Measurements from ENCODE around the gene TRERF1. TPM values are rescaled to one million over a fixed set of nuclear protein-coding genes. Genes with fewer than 3 reads are reported as not detected.

Gene TRERF1
- total and polyA plus RNA-seq, 2 of the 8 experiments (the other 6 are each of a cell fraction or from before 2014, with no cell fraction given), result 10.8 to 21.5 TPM

- TF ChIP-seq CTCF (IDR thresholded peaks at IDR 0.05; ENCODE audit: control extremely low read depth in 1 of 3, insufficient read depth in 1 of 3, low read depth in 1 of 3, low read length in 3 of 3), result no peak
- no peak for TF ChIP-seq SP1 (IDR thresholded peaks at IDR 0.05; ENCODE audit: low read depth, low read length)
- TF ChIP-seq ATF2 (IDR thresholded peaks at IDR 0.05; ENCODE audit: low read length), result no peak
- no peak for TF ChIP-seq HDAC6 (IDR thresholded peaks at IDR 0.05; ENCODE audit: low read depth, low read length)
- no peak for TF ChIP-seq KDM5A (IDR thresholded peaks at IDR 0.05; ENCODE audit: low read length)
- TF ChIP-seq SRF (IDR thresholded peaks at IDR 0.05; ENCODE audit: low read depth, low read length), result no peak
- no peak for TF ChIP-seq EGR1 (IDR thresholded peaks at IDR 0.05; ENCODE audit: borderline replicate concordance, low read depth, low read length)
- no peak for TF ChIP-seq SUZ12 (IDR thresholded peaks at IDR 0.05; ENCODE audit: low read length)
- TF ChIP-seq JUND (IDR thresholded peaks at IDR 0.05; ENCODE audit: low read length), result no peak
Measured at GRCh38 chr6:42300185-42300584, 151.5 kb downstream of the TRERF1 start (continued).

All from H1 (cell line).